C4-2B (cell line): ENCODE results near the gene FBL.

ENCODE experiments used
- ZFX ChIP-seq: fragments of 450-650 bp; IDR thresholded peaks from 2 replicates; pipeline ENCODE4 v1.6.1; 2017
- TF ChIP-seq, protein P1 (sequence below): fragments of 450-650 bp; conservative IDR thresholded peaks from 2 replicates; pipeline ENCODE4 v1.5.1; 2017; ENCODE audit warnings: mild to moderate bottlenecking

DNA sequence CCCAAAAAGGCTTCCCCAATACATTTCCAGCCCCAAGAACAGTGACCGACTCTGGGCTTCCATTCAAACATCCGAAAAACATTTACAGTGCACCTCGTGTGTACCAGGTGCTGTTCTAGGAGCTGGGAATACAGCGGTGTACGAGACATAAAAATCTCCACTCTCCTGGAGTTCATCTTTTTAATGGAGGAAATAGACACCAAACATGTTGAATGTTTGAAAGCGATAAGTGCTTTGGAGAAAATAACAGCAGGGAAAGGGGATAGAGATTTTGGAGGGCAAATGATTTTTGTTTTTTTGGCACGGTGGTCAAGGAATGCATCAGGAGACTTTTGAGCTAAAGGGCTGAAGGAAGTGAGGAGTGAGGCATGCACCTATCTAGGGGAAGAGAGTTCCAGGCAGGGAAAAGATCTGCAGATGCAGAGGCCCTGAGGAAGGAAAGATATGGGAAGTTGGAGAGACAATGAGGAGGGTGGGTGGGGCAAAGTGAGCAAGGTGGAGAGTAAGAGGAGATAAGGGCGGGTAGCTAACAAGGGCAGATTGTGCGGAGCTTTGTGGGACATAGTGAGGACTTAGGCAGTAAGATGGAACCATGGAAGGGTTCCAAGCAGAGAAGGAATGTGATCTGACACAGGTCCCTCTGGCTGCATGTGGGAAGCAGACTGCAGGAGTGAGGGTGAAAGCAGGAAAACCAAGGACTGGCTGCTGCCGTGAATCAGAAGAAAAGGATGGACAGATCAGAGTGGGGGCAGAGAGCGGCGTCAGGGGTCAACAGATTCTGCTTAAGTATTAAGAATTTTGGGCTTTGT lies 703 bp upstream of the FBL start:
- TF ChIP-seq, protein P1, sequence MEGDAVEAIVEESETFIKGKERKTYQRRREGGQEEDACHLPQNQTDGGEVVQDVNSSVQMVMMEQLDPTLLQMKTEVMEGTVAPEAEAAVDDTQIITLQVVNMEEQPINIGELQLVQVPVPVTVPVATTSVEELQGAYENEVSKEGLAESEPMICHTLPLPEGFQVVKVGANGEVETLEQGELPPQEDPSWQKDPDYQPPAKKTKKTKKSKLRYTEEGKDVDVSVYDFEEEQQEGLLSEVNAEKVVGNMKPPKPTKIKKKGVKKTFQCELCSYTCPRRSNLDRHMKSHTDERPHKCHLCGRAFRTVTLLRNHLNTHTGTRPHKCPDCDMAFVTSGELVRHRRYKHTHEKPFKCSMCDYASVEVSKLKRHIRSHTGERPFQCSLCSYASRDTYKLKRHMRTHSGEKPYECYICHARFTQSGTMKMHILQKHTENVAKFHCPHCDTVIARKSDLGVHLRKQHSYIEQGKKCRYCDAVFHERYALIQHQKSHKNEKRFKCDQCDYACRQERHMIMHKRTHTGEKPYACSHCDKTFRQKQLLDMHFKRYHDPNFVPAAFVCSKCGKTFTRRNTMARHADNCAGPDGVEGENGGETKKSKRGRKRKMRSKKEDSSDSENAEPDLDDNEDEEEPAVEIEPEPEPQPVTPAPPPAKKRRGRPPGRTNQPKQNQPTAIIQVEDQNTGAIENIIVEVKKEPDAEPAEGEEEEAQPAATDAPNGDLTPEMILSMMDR, result no peak
- no peak for TF ChIP-seq ZFX
